Mesenteric fat pad (tissue), 1 donor: ENCODE data around the gene ZNF784. TPM values are rescaled to one million over a fixed set of nuclear protein-coding genes. Genes with fewer than 3 reads are reported as not detected.
"Not testable (repeated sequence)": the region's sequence is repeated elsewhere in the genome, so short reads cannot be mapped to it uniquely, and the experiment has no call there.

Experiments used
- DNase-seq: peaks from one replicate; pipeline ENCODE4 v3.0.0-alpha.2; 2020; ENCODE audit warnings: low spot score
- total RNA-seq: library from RNA; stranded (reverse); fragmentation: NEBNext Ultra II Directional; extraction: Animal tissue kit (Norgen Biotek cat#: 25700); gene quantifications from one replicate; pipeline ENCODE4 v1.2.1, GENCODE V29; 2021
- donor health status: DM: yes; HTN: yes; CAD: no.

The ZNF784 gene
- total RNA-seq, 1 donor from 2014 or later = 4.5 TPM

DNA sequence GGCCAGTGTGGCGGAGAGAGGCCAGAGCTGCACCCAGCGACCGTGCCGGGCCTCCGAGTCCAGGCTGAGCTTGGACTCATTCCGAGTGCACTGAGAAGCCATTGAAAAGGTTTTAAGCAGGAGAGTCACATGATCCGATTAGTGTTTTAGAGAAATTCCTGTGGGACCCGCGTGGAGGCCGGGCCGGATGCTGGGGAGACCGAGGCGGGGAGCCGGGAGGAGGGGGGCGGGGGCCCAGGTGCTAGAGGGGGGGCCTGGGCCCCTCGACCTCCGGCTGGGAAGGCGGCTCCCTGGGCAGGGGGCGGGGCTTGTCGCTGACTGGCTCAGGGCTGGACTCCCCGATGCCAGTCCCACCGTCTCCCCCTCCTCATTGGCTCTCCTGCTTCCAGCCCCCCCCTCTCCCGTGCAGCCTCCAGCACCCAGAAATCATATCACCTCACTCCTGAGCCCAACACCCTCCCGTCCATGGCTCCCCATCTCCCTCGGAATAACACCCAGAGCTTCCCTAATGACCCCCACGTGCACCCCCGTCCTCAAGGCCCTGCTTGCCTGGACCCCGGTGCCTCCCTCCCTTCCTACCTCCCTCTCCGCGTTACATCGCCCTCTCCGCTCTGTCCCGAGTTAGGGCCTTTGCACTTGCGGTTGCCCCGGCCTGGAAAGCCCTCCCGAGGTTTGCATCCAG, 38.6 kb downstream of the ZNF784 start:
- no peak for DNase-seq

DNA sequence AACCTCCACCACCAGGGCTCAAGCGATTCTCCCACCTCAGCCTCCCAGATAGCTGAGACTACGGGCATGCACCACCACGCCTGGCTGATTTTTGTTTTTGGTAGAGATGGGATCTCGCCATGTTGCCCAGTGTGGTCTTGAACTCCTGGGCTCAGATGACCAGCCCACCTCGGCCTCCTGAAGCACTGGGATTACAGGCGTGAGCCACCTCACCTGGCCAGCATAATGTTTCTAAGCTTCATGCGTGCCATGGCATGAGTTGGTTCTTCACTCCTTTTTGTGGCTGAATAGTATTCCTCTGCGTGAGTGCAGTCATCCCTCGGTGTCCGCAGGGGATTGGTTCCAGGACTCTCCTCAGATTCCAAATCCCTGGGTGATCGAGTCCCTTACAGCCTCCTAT, 39.5 kb downstream of the ZNF784 start:
- DNase-seq = no peak

DNA sequence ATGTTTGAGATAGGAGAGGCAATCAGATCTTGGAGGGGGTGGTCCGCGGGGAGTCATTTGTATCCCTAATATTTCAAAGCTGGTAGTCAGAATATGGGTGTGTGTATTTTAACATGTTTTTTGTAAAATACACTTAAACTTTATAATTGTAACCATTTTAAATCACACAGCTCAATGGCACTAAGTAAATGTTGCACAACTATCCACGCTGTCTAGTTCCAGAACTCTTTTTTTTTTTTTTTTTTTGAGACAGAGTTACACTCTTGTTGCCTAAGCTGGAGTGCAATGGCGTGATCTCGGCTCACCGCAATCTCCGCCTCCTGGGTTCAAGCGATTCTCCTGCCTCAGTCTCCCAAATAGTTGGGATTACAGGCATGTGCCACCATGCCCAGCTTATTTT, 40.5 kb downstream of the ZNF784 start:
- DNase-seq = not testable (repeated sequence)

GRCh38 chr19:55582284-55582683, 42.1 kb downstream of the ZNF784 start:
- not testable (repeated sequence) for DNase-seq

GRCh38 chr19:55581823-55582223, 42.5 kb downstream of the ZNF784 start:
- DNase-seq = no peak

GRCh38 chr19:55581145-55581822, 43.1 kb downstream of the ZNF784 start:
- DNase-seq = no peak

GRCh38 chr19:55580628-55581144, 43.7 kb downstream of the ZNF784 start, which contains the start of gene ZNF579:
Gene ZNF579, minus strand, starts transcription at chr19:55580848. Its CDS starts 1,209 bp downstream, at chr19:55579639.
- no peak for DNase-seq

DNA sequence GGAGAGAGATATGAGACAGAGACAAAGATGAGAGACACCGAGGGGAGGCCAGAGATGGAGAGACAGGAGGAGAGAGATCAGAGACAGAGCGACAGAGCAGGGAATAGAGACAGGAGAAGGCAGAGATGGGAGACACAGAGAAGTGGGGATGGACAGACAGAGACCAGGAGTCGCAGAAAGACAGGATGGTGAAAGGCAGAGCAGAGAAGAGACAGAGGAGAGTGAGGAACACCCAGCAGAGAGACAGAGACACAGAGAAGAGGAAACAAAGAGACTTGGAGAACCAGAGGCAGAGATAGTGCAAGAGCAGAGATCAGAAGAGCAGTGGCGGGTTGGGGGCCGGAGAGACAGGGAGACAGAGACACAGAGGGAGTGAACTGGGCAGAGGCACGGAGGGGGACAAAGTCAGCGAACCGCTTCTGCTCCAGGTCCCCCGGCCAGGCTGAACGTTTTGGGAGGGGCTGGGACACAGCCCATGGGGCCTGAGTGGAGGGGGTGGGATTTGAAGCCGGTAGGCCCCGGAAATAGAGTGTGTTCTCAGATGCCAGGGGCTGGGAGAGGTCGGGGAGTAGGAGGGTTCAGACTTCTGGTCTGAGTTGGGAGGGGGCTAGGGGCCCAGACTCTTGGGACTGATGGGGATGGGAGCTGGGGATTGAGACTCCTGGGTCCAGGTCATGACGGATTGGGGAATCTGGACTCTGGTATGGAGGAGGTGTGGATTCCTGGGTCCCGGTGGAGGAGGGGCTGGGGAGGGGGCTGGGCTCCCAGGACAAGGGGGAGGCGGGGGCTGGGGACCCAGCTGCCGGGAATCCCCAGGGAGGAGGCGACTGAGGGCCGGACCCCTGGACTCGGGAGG, 44.4 kb downstream of the ZNF784 start:
- DNase-seq = no peak

GRCh38 chr19:55578761-55579747, 45.3 kb downstream of the ZNF784 start:
- no peak for DNase-seq

- DNase-seq = no peak
Observed at GRCh38 chr19:55578031-55578760, 46.2 kb downstream of the ZNF784 start.

DNA sequence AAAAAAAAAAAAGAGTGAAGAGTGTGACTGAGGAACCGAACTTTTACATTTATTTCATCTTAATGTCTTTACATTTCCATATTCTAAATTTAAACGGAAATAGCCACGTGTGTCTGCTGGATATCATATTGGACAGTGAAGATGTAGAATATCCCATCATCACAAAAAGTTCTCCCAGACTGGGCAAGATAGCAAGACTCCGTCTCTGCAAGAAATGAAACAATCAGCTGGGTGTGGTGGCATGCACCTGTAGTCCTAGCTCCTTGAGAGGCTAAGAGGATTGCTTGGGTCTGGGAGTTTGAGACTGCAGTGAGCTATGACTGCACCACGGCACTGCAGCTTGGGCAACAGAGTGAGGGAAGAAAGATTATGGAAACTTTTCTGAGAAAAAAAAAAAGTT, 47.6 kb downstream of the ZNF784 start:
- DNase-seq = no peak

DNA sequence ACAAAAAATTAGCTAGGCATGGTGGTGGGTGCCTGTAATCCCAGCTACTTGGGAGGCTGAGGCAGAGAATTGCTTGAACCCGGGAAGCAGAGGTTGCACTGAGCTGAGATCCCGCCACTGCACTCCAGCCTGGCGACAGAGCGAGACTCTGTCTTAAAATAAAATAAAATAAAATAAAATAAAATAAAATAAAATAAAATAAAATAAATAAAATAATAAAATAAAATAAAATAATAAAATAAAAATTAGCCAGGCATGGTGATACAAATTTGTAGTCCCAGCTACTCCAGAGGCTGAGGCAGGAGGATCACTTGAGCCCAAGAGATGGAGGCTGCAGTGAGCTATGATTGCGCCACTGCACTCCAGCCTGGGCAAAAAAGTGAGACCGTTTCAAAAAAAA, 50.4 kb downstream of the ZNF784 start:
- not testable (repeated sequence) for DNase-seq

Other genes with a start within 250 kb of the ZNF784 start
- gene TMEM190, start 247.7 kb downstream of the ZNF784 start, total RNA-seq = not detected
- gene TMEM238, start 240.3 kb downstream of the ZNF784 start, total RNA-seq = 0.90 TPM
- 1,147 TPM for gene RPL28, start 238.6 kb downstream of the ZNF784 start, total RNA-seq
- gene UBE2S, start 216.8 kb downstream of the ZNF784 start, total RNA-seq = 24.2 TPM
- gene SHISA7, start 181.3 kb downstream of the ZNF784 start, total RNA-seq = not detected
- gene ISOC2, start 162.9 kb downstream of the ZNF784 start, total RNA-seq = 53.2 TPM
- gene C19orf85, start 159.8 kb downstream of the ZNF784 start, total RNA-seq = not detected
- 9.7 TPM for gene ZNF628, start 147.9 kb downstream of the ZNF784 start, total RNA-seq
- 7.3 TPM for gene NAT14, start 139.4 kb downstream of the ZNF784 start, total RNA-seq
- gene SSC5D, start 136.1 kb downstream of the ZNF784 start, total RNA-seq = 13.9 TPM
- not detected for gene SBK2, start 87.4 kb downstream of the ZNF784 start, total RNA-seq
- 1.7 TPM for gene SBK3, start 79.0 kb downstream of the ZNF784 start, total RNA-seq
- 10.9 TPM for gene ZNF579, start 43.7 kb downstream of the ZNF784 start, total RNA-seq
- 12.8 TPM for gene FIZ1, start 25.0 kb downstream of the ZNF784 start, total RNA-seq
- gene ZNF524, start 24.3 kb downstream of the ZNF784 start, total RNA-seq = 19.1 TPM
- gene ZNF865, start 18.9 kb downstream of the ZNF784 start, total RNA-seq = 12.0 TPM
- gene ZNF580, start 16.4 kb upstream of the ZNF784 start, total RNA-seq = 39.6 TPM
- gene ZNF581, start 19.1 kb upstream of the ZNF784 start, total RNA-seq = 11.3 TPM
- 16.4 TPM for gene CCDC106, start 23.6 kb upstream of the ZNF784 start, total RNA-seq
- gene U2AF2, start 30.5 kb upstream of the ZNF784 start, total RNA-seq = 126 TPM
- gene EPN1, start 50.7 kb upstream of the ZNF784 start, total RNA-seq = 114 TPM
- not detected for gene NLRP9, start 113.8 kb upstream of the ZNF784 start, total RNA-seq
- not detected for gene RFPL4A, start 134.5 kb upstream of the ZNF784 start, total RNA-seq
- not detected for gene RFPL4AL1, start 144.6 kb upstream of the ZNF784 start, total RNA-seq
- not detected for gene NLRP11, start 207.4 kb upstream of the ZNF784 start, total RNA-seq
- not detected for gene NLRP4, start 212.0 kb upstream of the ZNF784 start, total RNA-seq